NCI-H524 (cell line): ENCODE results near the gene ATOX1.
"Not testable (repeated sequence)": the region's sequence is repeated elsewhere in the genome, so short reads cannot be mapped to it uniquely, and the experiment has no call there.

Experiments
- DNase-seq, 2 experiments: peaks; one replicate each; lab custom pipeline; 2025; lab: John Stamatoyannopoulos, UW

Gene ATOX1, protein sequence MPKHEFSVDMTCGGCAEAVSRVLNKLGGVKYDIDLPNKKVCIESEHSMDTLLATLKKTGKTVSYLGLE

GRCh38 chr5:151758430-151759241 lies at the start of gene ATOX1:
TSS of gene ATOX1 (minus strand) at chr5:151758631. CDS start at chr5:151758551, 80 bp downstream.
- DNase-seq, result peak; percentile 45 to 82

GRCh38 chr5:151805414-151806223 lies 47.2 kb upstream of the ATOX1 start:
- no peak for DNase-seq

- DNase-seq, result no peak
These were observed 42.1 kb upstream of the ATOX1 start for GRCh38 chr5:151800532-151800931.

DNA sequence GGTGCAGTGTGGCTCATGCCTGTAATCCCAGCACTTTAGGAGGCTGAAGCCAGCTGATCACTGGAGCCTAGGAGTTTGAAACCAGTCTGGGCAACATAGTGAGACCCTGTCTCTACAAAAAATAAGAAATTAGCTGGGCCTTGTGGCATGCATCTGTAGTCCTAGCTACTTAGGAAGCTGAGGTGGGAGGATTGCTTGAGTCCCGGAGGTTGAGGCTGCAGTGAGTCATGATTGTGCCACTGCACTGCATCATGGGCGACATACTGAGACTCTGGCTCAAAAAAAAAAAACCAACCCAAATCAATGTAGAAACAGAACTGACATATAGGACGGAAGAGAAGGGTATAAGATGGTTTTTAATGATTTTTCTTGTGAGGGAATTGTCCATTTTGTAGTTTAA lies 41.0 kb upstream of the ATOX1 start:
- DNase-seq, result no peak

GRCh38 chr5:151798674-151799073 lies 40.2 kb upstream of the ATOX1 start:
- no peak for DNase-seq

DNA sequence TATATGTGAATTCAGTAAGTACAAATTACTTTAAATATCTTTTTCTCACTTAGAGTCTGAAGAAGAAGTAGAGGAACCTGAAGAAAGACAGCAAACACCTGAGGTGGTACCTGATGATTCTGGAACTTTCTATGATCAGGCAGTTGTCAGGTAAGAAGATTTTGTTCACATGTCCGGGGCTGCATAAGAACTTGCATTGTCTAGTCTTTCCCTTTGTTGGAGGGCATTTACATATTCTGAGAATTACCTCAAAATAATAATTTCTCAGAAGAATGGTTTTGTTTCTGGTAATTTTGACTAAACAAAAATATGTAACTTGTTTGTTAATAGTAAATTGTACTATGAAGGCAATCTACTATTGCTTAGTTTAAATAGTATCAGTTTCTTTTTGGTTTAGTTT lies 37.0 kb upstream of the ATOX1 start:
- no peak for DNase-seq

DNA sequence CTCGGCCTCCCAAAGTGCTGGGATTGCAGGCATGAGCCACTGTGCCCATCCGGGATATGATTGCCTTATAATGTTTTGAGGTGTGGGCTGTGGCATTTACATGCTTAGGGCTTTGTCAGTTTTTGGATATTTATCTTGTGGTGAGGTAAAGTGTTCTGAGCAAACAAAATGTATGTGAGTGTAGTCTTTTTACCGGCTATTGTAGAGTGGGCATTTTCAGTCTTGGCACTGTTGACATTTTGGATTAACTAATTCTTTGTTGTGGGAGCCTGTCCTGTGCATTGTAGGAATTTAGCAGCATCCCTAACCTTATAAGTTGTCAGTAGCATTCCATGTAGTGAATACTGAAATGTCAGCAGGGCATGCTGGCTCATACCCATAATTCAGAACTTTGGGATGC lies 34.9 kb upstream of the ATOX1 start:
- no peak for DNase-seq

- DNase-seq, result no peak
These were observed 29.4 kb upstream of the ATOX1 start for GRCh38 chr5:151787817-151788216.

GRCh38 chr5:151786468-151786867 lies 28.0 kb upstream of the ATOX1 start:
- DNase-seq, result no peak

- no peak for DNase-seq
These were observed 25.7 kb upstream of the ATOX1 start for GRCh38 chr5:151784141-151784540.

GRCh38 chr5:151783664-151784063 lies 25.2 kb upstream of the ATOX1 start:
- DNase-seq, result not testable (repeated sequence)

DNA sequence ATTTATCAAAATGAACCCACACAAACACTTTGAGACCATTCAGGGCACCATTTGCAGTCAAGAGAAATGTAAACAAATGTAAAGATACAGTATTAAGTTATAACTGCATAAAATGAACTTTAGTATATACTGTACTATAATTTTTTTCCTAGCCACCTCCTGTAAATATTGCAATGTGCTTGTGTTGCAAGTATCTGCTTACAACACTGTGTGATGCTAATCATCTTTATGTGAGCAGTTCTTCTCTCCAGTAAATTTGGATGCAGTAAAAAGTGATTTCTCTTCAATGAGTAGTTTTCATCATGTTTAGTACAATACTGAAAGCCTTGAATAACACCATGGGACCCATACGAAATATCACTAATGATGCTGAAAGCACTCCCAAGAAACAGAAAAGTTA lies 22.8 kb upstream of the ATOX1 start:
- no peak for DNase-seq

DNA sequence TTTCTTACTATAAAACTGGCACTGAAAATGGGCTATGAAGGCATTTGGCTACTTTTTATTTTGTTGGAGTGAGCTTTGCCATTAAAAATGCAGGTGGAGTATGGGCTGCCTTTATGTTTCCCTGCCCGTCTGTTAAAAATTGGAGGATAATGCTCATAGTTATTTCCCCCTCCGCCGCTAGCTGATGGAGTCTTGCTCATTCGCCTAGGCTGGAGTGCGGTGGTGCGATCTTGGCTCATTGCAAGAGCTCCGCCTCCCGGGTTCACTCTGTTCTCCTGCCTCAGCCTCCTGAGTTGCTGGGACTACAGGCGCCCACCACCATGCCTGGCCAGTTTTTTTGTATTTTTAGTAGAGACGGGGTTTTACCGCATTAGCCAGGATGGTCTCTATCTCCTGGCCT lies 21.9 kb upstream of the ATOX1 start:
- DNase-seq, result no peak

- no peak for DNase-seq
These were observed 21.2 kb upstream of the ATOX1 start for GRCh38 chr5:151779531-151780125.

DNA sequence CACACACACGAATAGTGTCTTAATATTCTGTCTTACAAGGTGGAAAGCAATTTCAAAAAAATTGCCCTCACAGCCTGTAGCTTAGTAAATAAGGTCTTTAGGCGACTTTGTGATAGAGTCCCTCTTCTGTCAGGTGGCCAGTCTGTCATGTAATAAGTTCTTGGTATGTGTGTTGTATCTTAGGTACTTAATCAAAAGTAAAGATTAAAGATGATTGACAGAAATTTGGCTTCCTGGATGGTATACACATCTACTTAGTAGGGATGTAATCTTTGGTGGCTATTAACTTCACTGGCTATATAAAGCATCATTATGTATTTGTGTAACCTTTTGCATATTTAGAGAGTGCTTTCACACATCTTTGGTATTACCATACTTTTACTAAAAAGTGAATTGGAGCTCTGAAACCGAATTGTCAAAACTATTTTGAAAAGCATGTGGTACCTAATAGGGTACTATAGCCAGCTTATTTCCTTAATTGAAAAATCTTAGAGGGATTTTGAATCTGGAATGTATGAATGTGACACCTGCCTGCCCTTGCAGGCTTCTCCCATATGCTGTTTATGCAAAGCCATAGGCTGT lies 16.7 kb upstream of the ATOX1 start:
- DNase-seq, result peak; percentile 46 to 86

GRCh38 chr5:151773951-151774350 lies 15.5 kb upstream of the ATOX1 start:
- DNase-seq, result no peak

- no peak for DNase-seq
These were observed 14.6 kb upstream of the ATOX1 start for GRCh38 chr5:151772846-151773561.

GRCh38 chr5:151772029-151772845 lies 13.8 kb upstream of the ATOX1 start:
- peak; percentile 20 to 57 for DNase-seq

- peak; percentile 100 for DNase-seq
These were observed 13.0 kb upstream of the ATOX1 start, which contains the start of gene G3BP1 for GRCh38 chr5:151771259-151772028. TSS of gene G3BP1 (plus strand) at chr5:151771954. CDS start at chr5:151786621, 14,667 bp downstream.
